GM21367 (cell line): ENCODE data around the gene TNFAIP3.
A peak's percentile ranks its signal among the peaks of the same experiment; 100 is the strongest.
"Not testable (repeated sequence)": the region's sequence is repeated elsewhere in the genome, so short reads cannot be mapped to it uniquely, and the experiment has no call there.

Experiments used
- ATAC-seq: cut with Tn5 transposase; IDR thresholded peaks from one replicate; pipeline ENCODE4 v1.9.1; 2021; ENCODE audit not compliant: unreplicated experiment

The TNFAIP3 gene

DNA sequence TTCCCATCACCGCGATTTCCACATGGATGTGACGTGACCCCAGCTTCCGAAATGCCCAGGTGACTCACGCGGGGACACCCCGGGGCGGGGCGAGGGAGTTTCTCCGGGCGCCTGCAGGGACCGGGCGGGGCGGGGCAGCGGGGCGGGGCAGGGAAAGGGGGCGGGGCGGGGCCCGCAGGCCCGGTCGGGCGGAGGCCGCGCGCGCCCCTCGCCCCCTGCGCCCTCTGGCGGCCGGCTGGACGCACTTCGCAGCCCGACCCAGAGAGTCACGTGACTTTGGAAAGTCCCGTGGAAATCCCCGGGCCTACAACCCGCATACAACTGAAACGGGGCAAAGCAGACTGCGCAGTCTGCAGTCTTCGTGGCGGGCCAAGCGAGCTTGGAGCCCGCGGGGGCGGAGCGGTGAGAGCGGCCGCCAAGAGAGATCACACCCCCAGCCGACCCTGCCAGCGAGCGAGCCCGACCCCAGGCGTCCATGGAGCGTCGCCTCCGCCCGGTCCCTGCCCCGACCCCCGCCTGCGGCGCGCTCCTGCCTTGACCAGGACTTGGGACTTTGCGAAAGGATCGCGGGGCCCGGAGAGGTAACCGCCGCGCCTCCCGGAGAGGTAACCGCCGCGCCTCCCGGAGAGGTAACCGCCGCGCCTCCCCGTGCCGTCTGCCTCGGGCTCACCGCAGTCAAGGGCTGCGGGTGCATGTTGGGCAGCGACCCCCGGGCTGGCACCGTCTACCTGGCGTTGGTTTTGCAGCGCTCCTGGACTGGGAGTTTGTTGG, at the start of gene TNFAIP3:
Gene TNFAIP3 (plus strand): TSS at position 346 of the 771 bp plus-strand sequence. CDS start 3,969 bp downstream, outside the sequence.
- peak; percentile 58 for ATAC-seq

DNA sequence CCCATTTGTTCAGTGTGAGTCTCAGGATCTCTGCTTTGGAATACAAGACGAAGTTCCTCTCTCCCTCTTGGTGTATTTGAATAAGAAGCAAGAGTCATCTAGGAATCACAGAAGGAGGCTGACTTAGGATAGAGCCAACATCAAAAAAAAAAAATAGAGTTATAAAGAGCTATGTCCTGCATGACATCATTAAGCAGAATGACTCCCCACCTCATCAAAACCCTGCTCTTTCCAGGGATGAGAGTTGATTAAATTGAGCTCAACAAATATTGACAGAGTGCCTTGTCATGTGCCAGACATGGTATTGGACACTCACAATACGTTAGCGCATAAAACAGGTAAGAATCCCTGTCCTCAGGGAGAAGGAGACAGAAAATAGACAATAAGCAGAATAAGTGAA, 48.6 kb upstream of the TNFAIP3 start:
- ATAC-seq = no peak

DNA sequence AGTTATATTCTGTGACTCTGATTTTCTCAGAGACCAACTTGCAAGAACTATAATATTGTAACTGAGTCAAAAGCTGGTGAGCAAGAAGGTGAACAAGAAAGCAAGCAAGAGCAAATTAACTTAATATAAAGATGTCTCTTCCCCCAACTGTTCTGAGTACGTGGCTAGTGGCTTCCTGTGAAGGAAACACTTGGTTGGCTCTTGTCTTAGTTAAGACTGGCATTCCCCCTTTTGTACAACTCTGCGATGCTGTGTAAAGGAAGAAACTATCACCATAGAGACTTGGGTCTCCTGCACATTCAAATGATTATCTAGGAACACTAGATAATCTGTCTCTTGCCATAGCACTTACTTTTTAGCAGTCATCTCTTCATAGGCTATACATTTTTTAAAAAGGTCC, 47.3 kb upstream of the TNFAIP3 start:
- no peak for ATAC-seq

DNA sequence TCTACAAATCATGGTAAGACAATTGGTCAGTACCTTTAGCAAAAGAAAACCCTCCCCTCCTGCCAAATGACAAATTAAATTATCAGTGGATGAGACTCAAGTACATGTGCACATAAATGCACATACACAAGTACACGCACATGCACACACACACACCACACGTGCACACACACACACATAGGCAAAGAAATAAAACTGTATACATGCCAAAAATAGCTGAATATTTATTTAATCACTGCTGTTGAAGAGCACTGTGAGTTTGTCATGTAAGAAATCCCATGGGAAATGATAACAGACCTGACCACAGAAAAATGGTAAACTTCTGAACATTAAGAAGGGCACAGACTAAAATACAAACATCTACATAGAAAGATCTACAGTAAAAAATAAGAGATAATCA, 46.6 kb upstream of the TNFAIP3 start:
- ATAC-seq = no peak

DNA sequence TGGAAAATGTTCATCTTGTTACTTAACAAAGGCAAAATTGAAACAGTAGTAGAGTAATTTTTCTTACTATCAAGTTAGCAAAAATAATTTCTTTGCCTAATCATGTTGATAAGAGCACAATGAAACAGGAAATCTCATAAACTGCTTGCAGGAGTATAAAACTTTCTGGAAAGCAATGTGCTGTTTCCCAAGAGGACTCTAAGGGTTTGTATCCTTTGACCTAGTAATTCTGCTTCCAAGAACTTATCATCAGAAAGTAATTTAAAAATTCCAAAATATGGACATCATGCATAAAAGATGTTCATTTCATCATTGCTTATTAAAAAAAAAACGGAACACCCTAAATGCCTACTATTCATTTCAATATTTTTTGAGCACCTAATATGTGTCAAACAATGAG, 46.1 kb upstream of the TNFAIP3 start:
- ATAC-seq = no peak

DNA sequence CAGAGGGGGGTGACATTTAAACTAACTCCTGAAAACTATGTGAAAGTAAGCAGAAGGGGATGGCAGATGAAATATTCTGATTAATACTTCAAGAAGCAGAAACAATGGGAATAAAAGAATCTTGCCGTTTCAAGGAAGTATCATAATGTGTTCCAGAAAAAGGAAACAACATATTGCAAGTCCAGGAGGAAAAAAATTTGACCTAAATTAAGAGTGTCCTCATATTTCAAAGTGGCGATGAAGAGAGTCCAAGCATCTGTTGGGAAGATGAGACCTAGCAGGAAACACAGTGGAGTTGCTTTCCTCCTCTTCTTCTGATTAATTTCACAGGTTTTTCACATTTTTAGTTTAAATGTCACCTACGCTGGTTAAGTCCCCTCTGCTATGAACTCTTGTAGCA, 45.6 kb upstream of the TNFAIP3 start:
- no peak for ATAC-seq

DNA sequence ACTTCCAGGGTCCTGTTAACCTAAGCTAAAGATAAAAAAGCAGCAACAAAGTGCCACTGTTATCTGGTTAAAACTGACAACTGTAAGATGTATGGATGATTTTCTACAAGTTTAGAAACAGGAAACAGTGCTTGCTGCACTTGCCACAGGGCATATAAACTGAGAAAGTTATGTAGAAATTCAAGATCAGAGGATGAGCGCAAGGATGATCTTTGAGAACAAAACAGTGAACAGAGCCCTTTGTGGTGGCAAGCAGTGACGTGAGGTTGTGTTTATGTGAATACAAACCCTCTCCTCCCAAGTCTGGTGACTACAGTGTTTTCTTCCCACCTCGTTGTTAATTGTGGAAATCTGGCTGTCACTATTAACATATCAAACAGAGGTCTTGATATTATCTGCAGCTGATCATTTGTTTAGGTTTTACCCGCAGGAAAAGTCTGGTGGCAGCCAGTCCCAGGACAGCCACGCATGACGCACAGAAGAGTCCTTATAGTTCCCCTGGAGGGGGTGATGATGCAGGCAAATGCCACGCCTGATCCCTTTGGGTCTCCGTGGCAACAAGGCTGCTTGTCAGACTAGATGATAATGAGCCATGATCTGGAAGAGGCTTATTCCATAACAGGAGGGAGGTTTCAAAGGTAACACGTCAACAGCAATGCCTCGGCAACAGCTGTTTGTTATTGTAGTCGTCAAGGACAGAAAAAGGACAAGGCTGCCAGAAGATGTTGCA, 43.1 kb upstream of the TNFAIP3 start:
- no peak for ATAC-seq

DNA sequence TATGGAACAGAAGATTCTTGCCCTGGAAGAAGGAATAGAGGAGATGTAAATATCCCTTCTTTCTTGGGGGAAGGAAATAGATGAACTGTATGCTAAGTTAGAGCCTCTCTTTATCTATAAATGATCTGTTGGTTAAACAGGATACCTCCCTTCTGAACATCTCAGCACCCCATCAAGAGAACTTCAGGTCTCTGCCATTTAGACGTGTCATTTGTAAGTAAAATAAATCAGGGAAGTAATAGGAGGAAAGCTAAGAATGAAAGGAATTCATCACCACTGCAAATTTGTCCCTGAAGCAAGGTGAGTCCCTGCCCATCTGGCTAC, 42.5 kb upstream of the TNFAIP3 start:
- no peak for ATAC-seq

DNA sequence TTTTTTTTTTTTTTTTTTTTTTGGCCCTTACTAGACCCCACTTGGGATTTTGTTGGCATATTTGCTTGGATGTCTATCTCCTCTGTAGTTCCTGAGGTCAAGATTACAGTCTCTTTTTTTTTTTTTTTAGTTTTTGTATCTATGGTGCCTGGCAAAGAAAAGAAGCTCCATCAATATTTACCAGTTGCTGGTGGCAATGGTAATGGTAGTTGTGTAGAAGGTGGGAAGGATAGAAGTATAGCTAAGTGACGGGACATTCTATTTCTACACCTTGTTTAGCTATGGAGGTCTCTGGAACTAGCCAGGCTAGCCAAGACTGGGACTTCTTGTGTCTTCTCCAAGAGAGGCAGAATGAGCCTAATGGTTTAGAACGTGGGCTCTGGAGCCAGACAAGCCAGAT, 42.2 kb upstream of the TNFAIP3 start:
- no peak for ATAC-seq

DNA sequence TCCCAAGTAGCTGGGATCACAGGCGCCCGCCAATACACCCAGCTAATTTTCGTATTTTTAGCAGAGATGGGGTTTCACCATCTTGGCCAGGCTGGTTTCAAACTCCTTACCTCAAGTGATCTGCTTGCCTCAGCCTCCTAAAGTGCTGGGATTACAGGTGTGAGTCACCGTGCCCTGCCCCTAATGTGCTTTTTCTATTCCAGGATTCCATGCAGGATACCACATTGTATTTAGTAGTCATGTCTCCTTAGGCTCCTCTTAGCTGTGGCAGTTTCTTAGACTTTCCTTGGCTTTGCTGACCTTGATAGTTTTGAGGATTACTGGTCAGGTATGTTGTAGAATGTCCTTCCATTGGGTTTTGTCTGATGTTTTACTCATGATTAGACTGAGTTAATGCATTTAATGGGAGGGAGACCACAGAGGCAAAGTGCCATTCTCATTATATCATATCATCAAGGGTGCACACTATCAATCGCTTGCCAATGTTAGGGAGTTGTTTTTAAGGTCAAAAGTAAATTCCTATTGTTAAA, 39.6 kb upstream of the TNFAIP3 start:
- ATAC-seq = no peak

DNA sequence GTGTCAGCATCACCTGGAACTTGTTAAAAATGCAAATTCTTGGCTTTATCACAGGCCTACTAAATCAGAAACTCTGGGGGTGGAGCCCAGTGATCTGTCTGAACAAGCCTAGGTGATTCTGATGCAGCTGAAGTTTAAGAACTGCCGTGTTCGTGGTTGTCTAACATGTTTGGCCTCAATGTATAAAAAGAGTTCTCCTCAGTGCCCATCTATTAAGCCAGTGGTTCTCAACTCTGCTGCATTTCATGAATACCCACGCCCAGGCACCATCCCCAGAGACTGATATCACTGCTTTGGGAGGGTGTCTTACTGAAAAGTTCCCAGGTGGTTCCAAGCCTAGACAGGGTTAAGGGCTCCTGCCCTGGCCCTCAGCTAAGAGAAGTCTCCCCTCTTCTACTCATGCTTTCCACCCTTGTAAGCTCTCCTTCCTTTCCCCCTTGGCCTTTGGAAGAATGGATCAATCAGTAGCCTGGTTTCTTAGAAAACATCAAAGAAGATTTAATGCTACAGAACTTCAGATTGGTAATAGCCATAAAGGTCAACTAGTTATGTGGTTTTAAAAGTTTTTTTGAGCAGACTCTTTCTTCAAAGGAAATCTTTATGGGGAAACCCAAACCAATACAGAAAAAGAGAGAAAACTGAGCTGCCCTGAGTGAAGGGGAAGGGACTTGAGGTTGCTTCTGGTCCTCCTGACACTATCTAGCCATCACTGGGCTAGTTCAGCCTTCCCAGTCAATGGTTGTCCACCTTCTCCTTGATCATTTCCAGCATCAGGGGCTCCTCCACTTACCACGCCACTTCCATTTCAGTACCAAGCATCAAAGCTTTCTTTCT, 38.9 kb upstream of the TNFAIP3 start:
- ATAC-seq = peak; percentile 56

DNA sequence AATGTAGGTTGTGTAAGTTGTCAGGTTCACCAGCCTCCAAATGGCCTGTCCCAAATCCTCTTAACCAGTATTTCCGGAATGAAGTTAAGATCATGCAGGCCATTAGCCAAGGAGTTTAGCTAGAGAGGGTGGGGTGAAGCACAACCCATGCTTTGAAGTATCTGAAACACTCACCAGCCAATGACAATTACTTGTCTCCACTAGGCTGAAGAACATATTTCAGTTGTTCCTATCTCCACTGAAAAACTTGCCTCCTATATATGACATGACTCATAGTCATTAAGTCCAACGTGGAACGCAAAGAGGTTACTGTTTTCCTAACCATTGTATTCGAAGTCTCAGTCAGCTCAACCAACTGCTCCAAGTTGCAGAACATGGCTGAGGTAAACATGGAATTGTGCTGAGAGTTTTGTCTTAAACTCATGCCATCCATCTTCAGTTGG, 37.4 kb upstream of the TNFAIP3 start:
- ATAC-seq = no peak

DNA sequence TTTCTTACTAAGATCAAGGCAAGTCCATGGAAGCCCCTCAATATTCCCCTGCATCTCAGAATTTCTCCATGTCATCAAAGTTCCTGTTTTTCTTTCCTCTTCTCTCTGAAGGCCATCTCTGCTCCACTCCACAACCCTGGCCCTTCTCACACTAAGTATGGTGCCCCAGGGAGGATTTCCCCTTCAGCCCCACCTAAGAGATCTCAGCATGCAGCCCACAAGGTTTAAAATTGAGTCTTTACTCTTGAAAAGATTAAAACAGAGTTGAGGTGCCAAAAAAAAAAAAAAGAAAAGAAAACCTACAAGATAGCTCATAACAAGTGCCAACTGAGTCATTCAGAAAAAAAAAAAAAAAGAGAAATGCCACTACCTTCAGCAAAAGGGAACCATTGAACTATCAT, 36.5 kb upstream of the TNFAIP3 start:
- no peak for ATAC-seq

DNA sequence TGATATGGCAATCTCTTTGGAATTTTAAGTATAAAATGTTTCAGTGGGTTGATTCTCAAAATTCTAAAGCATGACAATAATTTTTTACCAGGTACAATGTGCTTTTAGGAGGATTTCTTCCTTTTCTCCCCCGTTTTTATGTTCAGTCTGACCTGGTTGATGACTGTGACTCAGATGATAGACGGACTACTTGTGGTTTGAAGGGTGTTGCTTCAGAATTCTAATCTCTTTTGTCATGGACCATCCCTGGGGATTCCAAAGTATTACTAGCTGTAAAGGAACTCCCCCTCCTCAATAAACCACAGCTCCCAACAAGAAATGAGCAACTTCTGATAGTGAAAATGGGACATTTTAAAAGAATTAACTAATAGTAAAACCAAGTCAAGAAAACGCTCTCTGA, 34.9 kb upstream of the TNFAIP3 start:
- no peak for ATAC-seq

DNA sequence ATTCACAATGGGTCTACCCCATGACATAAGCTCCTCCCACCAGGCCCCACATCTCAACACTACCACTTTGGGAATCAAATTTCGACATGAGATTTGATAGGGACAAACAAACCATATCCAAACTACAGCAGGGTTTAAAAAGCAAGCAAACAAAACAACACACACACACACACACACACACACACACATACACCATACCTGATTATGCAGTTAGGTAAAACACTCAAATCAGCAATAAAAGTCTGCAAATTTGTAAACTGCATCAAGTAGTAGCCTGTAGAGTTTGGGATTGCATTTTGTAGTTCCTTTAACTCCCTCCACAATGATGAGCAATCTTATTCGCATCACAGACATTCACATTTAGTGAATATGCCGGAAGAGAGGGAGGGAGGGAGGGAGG, 32.6 kb upstream of the TNFAIP3 start:
- ATAC-seq = no peak

DNA sequence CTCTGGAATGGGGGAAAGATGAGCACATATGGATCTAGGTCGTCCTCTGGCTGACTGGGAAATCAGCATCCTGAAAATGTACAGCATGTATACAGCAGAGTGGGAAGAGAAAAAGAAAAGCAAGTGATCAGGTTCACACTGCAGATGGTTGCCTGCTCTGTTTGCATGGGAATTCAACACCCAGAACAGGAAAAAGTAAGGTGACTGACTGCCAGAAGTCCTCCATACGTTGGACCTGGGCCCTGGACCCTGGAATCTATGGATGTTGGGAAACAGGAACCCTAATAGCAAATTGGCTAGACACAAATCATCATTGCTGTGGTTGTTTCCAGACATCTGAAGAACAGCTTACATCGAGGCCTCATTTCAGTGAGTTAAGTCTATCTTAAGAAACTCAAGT, 30.3 kb upstream of the TNFAIP3 start:
- no peak for ATAC-seq

DNA sequence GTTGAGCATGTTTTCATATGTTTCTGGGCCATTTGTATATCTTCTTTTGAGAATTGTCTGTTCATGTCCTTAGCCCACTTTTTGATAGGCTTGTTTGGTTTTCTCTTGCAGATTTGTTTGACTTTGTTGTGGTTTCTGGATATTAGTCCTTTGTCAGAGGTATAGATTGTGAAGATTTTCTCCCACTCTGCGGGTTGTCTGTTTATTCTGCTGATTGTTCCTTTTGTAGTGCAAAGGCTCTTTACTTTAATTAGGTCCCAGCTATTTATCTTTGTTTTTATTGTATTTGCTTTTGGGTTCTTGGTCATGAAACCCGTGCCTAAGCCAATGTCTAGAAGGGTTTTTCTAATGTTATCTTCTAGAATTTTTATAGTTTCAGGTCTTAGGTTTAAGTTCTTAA, 29.0 kb upstream of the TNFAIP3 start:
- not testable (repeated sequence) for ATAC-seq

DNA sequence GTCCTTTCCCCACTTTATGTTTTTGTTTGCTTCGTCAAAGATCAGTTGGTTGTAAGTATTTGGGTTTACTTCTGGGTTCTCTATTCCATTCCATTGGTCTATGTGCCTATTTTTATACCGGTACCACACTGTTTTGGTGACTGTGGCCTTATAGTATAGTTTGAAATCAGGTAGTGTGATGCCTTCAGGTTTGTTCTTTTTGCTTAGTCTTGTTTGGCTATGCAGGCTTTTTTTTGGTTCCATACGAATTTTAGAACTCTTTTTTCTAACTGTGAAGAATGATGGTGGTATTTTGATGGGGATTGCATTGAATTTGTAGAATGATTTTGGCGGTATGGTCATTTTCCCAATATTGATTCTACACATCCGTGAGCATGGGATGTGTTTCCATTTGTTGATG, 28.5 kb upstream of the TNFAIP3 start:
- not testable (repeated sequence) for ATAC-seq

DNA sequence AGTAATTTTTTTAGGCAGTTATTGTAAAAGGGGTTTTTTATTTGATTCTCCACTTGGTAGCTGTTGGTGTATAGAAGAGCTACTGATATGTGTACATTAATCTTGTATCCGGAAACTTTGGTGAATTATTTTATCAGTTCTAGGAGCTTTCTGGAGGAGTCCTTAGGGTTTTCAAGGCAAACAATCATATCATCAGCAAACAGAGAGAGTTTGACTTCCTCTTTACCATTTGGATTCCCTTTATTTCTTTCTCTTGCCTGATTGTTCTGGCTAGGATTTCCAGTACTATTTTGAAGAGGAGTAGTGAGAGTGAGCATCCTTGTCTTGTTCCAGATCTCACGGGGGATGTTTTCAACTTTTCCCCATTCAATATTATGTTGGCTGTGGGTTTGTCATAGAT, 28.0 kb upstream of the TNFAIP3 start:
- ATAC-seq = no peak

DNA sequence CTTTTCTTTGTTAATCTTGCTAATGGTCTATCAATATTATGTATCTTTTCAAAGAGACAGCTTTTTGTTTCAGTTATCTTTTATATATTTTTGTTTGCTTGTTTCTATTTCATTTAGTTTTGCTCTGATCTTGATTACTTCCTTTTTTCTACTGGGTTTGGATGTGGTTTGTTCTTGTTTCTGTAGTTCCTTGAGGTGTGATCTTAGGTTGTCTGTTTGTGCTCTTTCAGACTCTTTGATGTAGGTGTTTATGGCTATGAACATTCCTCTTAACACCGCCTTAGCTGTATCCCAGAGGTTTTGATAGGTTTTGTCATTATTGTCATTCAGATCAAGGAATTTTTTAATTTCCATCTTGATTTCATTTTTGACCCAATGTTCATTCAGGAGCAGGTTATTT, 26.8 kb upstream of the TNFAIP3 start:
- ATAC-seq = no peak

DNA sequence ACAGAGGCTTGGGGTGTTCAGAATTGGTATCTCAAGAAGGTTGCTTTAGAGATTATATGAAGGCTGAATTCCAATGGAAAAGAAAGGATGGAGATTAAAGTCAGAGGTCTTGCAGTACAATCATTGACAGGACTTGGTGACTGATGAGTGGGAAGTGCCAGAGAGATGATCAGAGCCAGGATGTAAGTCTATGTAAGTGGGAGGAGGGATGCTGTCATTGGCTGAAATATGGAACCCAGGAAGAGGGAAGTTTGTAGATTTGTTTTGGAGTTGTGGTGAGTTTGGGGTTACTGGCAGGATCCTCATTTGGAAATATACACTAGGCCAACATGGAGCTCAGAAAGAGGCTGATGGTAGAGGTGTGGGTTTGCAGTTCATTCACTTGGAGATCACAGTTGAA, 23.8 kb upstream of the TNFAIP3 start:
- ATAC-seq = no peak

DNA sequence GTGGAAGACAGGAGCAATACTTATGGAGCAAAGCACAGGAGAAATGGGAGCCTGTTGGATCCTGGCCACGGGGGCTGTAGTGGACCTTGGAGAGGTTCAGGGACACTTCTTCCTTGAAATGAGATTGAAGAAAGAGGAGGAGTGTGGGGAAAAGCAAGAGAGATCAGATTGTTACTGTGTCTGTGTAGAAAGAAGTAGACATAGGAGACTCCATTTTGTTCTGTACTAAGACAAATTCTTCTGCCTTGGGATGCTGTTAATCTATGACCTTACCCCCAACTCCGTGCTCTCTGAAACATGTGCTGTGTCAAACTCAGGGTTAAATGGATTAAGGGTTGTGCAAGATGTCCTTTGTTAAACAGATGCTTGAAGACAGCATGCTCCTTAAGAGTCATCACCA, 22.7 kb upstream of the TNFAIP3 start:
- not testable (repeated sequence) for ATAC-seq
